ENCODE measurements around the gene RBM15B. TPM values are rescaled to one million over a fixed set of nuclear protein-coding genes. Genes with fewer than 3 reads are reported as not detected.
A peak's percentile ranks its signal among the peaks of the same experiment; 100 is the strongest.

The RBM15B gene
- total and polyA plus RNA-seq, 7 donors: 4.6 to 11.9 (median 8.8) TPM

GRCh38 chr3:51392355-51393133 lies 1.5 kb downstream of the RBM15B start:
- Histone ChIP-seq H3K9me3 (no peaks in the 10 kb centered on the region), H3K36me3 (ENCODE audit: insufficient read depth in 1 of 2, low read depth in 1 of 2) (peaks cover 3 to 69% of the 10 kb centered on the region in 2 donors), H3K27me3 (ENCODE audit: insufficient read depth in 3 of 3, low read length in 2 of 3) (no peaks in the 10 kb centered on the region), H3K4me3 (peak overlapping the region; percentile 88), H3K27ac (peak overlapping the region; percentile 90), H3K4me1 (peaks cover 51% of the 10 kb centered on the region)
- intact Hi-C loops (cut with DNase I): loop anchor here (5.0 to 10.0 kb wide), 4 partner anchors 282 to 820 kb away; partner anchors contain the start of genes MAPKAPK3 (in 1 of the 2) and TEX264 (in 1 of the 2)
- ATAC-seq: no peak
- 88 to 92% (median 88%) methylated on average over 42 of the region's 42 CpGs for WGBS, 3 donors
- DNase-seq: no peak
- no peak for TF ChIP-seq CTCF (IDR thresholded peaks at IDR 0.05)

- TF ChIP-seq CTCF (IDR thresholded peaks at IDR 0.05): no peak
- ATAC-seq: no peak
- no peaks in the 10 kb centered on the region for H3K9me3 ChIP-seq
- no peak overlapping the region for H3K4me3 ChIP-seq
- intact Hi-C loops (cut with DNase I): loop anchor here (5.0 to 10.0 kb wide), 4 partner anchors 282 to 821 kb away; partner anchors contain the start of genes MAPKAPK3 (in 1 of the 2) and TEX264 (in 1 of the 2)
- H3K27me3 ChIP-seq (ENCODE audit: insufficient read depth in 3 of 3, low read length in 2 of 3): no peaks in the 10 kb centered on the region
- no peak overlapping the region for H3K27ac ChIP-seq
- peaks cover 3 to 69% of the 10 kb centered on the region in 2 donors for H3K36me3 ChIP-seq (ENCODE audit: insufficient read depth in 1 of 2, low read depth in 1 of 2)
- peaks cover 51% of the 10 kb centered on the region for H3K4me1 ChIP-seq
- no peak for DNase-seq
- WGBS, 3 donors: 93 to 96% (median 94%) methylated on average over 17 of the region's 17 CpGs
These were observed 2.0 kb downstream of the RBM15B start for GRCh38 chr3:51393134-51393495.

GRCh38 chr3:51393564-51393963 lies 2.5 kb downstream of the RBM15B start:
- H3K4me1 ChIP-seq: peaks cover 51% of the 10 kb centered on the region
- 87 to 89% (median 87%) methylated on average over 14 of the region's 14 CpGs for WGBS, 3 donors
- no peaks in the 10 kb centered on the region for H3K9me3 ChIP-seq
- intact Hi-C loops (cut with DNase I): loop anchor here (5.0 to 10.0 kb wide), 4 partner anchors 281 to 821 kb away; partner anchors contain the start of genes MAPKAPK3 (in 1 of the 2) and TEX264 (in 1 of the 2)
- DNase-seq (no peak), ATAC-seq (no peak)
- H3K36me3 ChIP-seq (ENCODE audit: insufficient read depth in 1 of 2, low read depth in 1 of 2): peaks cover 3 to 69% of the 10 kb centered on the region in 2 donors
- H3K27ac ChIP-seq: peak overlapping the region; percentile 39
- H3K4me3 ChIP-seq: no peak overlapping the region
- TF ChIP-seq CTCF (IDR thresholded peaks at IDR 0.05): no peak
- no peaks in the 10 kb centered on the region for H3K27me3 ChIP-seq (ENCODE audit: insufficient read depth in 3 of 3, low read length in 2 of 3)

GRCh38 chr3:51394541-51394940 lies 3.5 kb downstream of the RBM15B start:
- intact Hi-C loops (cut with DNase I): loop anchor here (5.0 to 10.0 kb wide), 4 partner anchors 280 to 822 kb away; partner anchors contain the start of genes MAPKAPK3 (in 1 of the 2) and TEX264 (in 1 of the 2)
- H3K9me3 ChIP-seq: no peaks in the 10 kb centered on the region
- no peak for TF ChIP-seq CTCF (IDR thresholded peaks at IDR 0.05)
- H3K4me3 ChIP-seq: peak overlapping the region; percentile 8
- ATAC-seq (no peak), DNase-seq (no peak)
- peaks cover 0 to 73% of the 10 kb centered on the region in 2 donors for H3K36me3 ChIP-seq (ENCODE audit: insufficient read depth in 1 of 2, low read depth in 1 of 2)
- peaks cover 49% of the 10 kb centered on the region for H3K4me1 ChIP-seq
- H3K27ac ChIP-seq: peak overlapping the region; percentile 9
- no peaks in the 10 kb centered on the region for H3K27me3 ChIP-seq (ENCODE audit: insufficient read depth in 3 of 3, low read length in 2 of 3)
- 77 to 80% (median 79%) methylated on average over 5 of the region's 5 CpGs for WGBS, 3 donors

All from psoas muscle (tissue), 8 donors.